CD4-positive, CD25-positive, alpha-beta regulatory T cell (primary cell): ENCODE data around the gene BRAP. TPM values are rescaled to one million over a fixed set of nuclear protein-coding genes. Genes with fewer than 3 reads are reported as not detected.
A peak's percentile ranks its signal among the peaks of the same experiment; 100 is the strongest.
"Not testable (repeated sequence)": the region's sequence is repeated elsewhere in the genome, so short reads cannot be mapped to it uniquely, and the experiment has no call there.

Experiments
- ATAC-seq, 2 donors: fragments of 150-1000 bp; cut with Tn5 transposase; one replicate each; pipeline ENCODE4 v1.10.0; 2021; ENCODE audit warnings: low read depth in 2 of 2, moderate number of reproducible peaks in 2 of 2, moderate library complexity in 1 of 2
- DNase-seq, 3 donors: peaks; one replicate each; pipeline versions ENCODE4 v3.0.0 to v3.0.0-alpha.2; 2012 to 2022; ENCODE audit warnings: mixed read lengths in 1 of 3
- H3K27ac ChIP-seq: one replicate; pipeline ENCODE4 v1.7.0; 2013; ENCODE audit warnings: mild to moderate bottlenecking, low read length; ENCODE audit not compliant: insufficient read depth, poor library complexity, severe bottlenecking
- H3K27me3 ChIP-seq: one replicate; pipeline ENCODE4 v1.7.0; 2013; ENCODE audit warnings: low read length; ENCODE audit not compliant: control insufficient read depth, insufficient read depth
- H3K36me3 ChIP-seq: one replicate; pipeline ENCODE4 v1.7.0; 2013; ENCODE audit warnings: mild to moderate bottlenecking, low read length, moderate library complexity; ENCODE audit not compliant: control insufficient read depth, insufficient read depth
- H3K4me1 ChIP-seq: 2 replicates; pipeline ENCODE4 v1.7.0; 2013; ENCODE audit warnings: mild to moderate bottlenecking, low read length; ENCODE audit not compliant: insufficient read depth, control insufficient read depth, poor library complexity, severe bottlenecking
- H3K4me3 ChIP-seq: one replicate; pipeline ENCODE4 v1.7.0; 2013; ENCODE audit warnings: low read depth, mild to moderate bottlenecking, low read length, moderate library complexity
- H3K9me3 ChIP-seq, 2 experiments: 1 replicate in 1 of 2; 2 replicates in 1 of 2; pipeline ENCODE4 v1.7.0; 2013; ENCODE audit warnings: low read length in 2 of 2, mild to moderate bottlenecking in 1 of 2, moderate library complexity in 1 of 2; ENCODE audit not compliant: control insufficient read depth in 2 of 2
- H3K27ac Mint-ChIP-seq, 3 donors: one replicate each; pipeline ENCODE4 v1.8.0; 2020 to 2022; ENCODE audit warnings: mild to moderate bottlenecking in 3 of 3, mixed read lengths in 3 of 3, moderate library complexity in 2 of 3
- H3K27me3 Mint-ChIP-seq: one replicate; pipeline ENCODE4 v1.8.0; 2022; ENCODE audit warnings: mild to moderate bottlenecking, mixed read lengths
- H3K36me3 Mint-ChIP-seq: one replicate; pipeline ENCODE4 v1.8.0; 2020; ENCODE audit warnings: mixed read lengths
- H3K4me1 Mint-ChIP-seq, 4 donors: one replicate each; pipeline ENCODE4 v1.8.0; 2020 to 2022; ENCODE audit warnings: mixed read lengths in 4 of 4, mild to moderate bottlenecking in 1 of 4
- H3K4me3 Mint-ChIP-seq, 4 donors: one replicate each; pipeline ENCODE4 v1.8.0; 2020 to 2022; ENCODE audit warnings: mild to moderate bottlenecking in 4 of 4, mixed read lengths in 4 of 4, moderate library complexity in 3 of 4
- H3K9me3 Mint-ChIP-seq, 7 donors: one replicate each; pipeline ENCODE4 v1.8.0; 2020 to 2022; ENCODE audit warnings: mixed read lengths in 7 of 7, mild to moderate bottlenecking in 3 of 7, moderate library complexity in 2 of 7
- polyA plus RNA-seq, 4 donors: library from polyadenylated mRNA; unstranded; fragments of 300-500 nt; fragmentation: Illumina TruSeq; gene quantifications; one replicate each; pipeline ENCODE4 v1.2.3, GENCODE V29; 2021
- total RNA-seq: library from RNA; stranded (reverse); gene quantifications from one replicate; pipeline ENCODE4 v1.2.3, GENCODE V29; 2022

BRAP gene
- total and polyA plus RNA-seq, 5 donors from 2014 or later, result 21.2 to 26.1 (median 25.3) TPM

- no peak overlapping the region for H3K27ac Mint-ChIP-seq
- ATAC-seq (no peak), DNase-seq (no peak)
- H3K36me3 Mint-ChIP-seq, result peaks cover 16% of the 10 kb centered on the region
- Histone ChIP-seq H3K36me3 (peaks cover 2% of the 10 kb centered on the region), H3K27me3 (no peaks in the 10 kb centered on the region), H3K27ac (no peak overlapping the region), H3K9me3 (no peaks in the 10 kb centered on the region), H3K4me3 (no peak overlapping the region), H3K4me1 (peaks cover 31% of the 10 kb centered on the region)
- peaks cover 22 to 44% (median 33%) of the 10 kb centered on the region in 4 donors for H3K4me1 Mint-ChIP-seq
- peaks cover 5% of the 10 kb centered on the region for H3K27me3 Mint-ChIP-seq
- H3K9me3 Mint-ChIP-seq, result peaks cover 0 to 2% (median 0%) of the 10 kb centered on the region in 7 donors
- peak overlapping the region in 3 of 4 donors; percentile 31 to 88 (median 85) for H3K4me3 Mint-ChIP-seq
Observed at GRCh38 chr12:111687952-111688351, 2.2 kb upstream of the BRAP start.

GRCh38 chr12:111687255-111687654 is 1.5 kb upstream of the BRAP start:
- peak overlapping the region; percentile 76 to 98 (median 92) for H3K4me3 Mint-ChIP-seq
- H3K27ac Mint-ChIP-seq, result peak overlapping the region; percentile 68 to 99 (median 69)
- Histone ChIP-seq H3K4me1 (peaks cover 31% of the 10 kb centered on the region), H3K36me3 (peaks cover 5% of the 10 kb centered on the region), H3K9me3 (no peaks in the 10 kb centered on the region), H3K27me3 (no peaks in the 10 kb centered on the region), H3K4me3 (no peak overlapping the region), H3K27ac (no peak overlapping the region)
- H3K4me1 Mint-ChIP-seq, result peaks cover 24 to 44% (median 32%) of the 10 kb centered on the region in 4 donors
- peaks cover 0 to 2% (median 0%) of the 10 kb centered on the region in 7 donors for H3K9me3 Mint-ChIP-seq
- H3K27me3 Mint-ChIP-seq, result peaks cover 5% of the 10 kb centered on the region
- DNase-seq (peak in 1 of 3 donors; percentile 33), ATAC-seq (no peak)
- H3K36me3 Mint-ChIP-seq, result peaks cover 17% of the 10 kb centered on the region

GRCh38 chr12:111686574-111687105 is 884 bp upstream of the BRAP start:
- Histone ChIP-seq H3K36me3 (peaks cover 11% of the 10 kb centered on the region), H3K27ac (peak overlapping the region; percentile 85), H3K9me3 (no peaks in the 10 kb centered on the region), H3K27me3 (no peaks in the 10 kb centered on the region), H3K4me1 (peaks cover 31% of the 10 kb centered on the region), H3K4me3 (peak overlapping the region; percentile 91)
- Mint-ChIP-seq H3K4me3 (peak overlapping the region; percentile 88 to 98 (median 97)), H3K27ac (peak overlapping the region; percentile 92 to 99 (median 93)), H3K4me1 (peaks cover 25 to 48% (median 34%) of the 10 kb centered on the region in 4 donors), H3K36me3 (peaks cover 20% of the 10 kb centered on the region), H3K9me3 (peaks cover 0 to 2% (median 0%) of the 10 kb centered on the region in 7 donors), H3K27me3 (peaks cover 5% of the 10 kb centered on the region)
- ATAC-seq (no peak), DNase-seq (peak in 1 of 3 donors; percentile 14)

- Histone ChIP-seq H3K27me3 (no peaks in the 10 kb centered on the region), H3K9me3 (no peaks in the 10 kb centered on the region), H3K4me1 (peaks cover 31% of the 10 kb centered on the region), H3K4me3 (peak overlapping the region; percentile 91), H3K36me3 (peaks cover 24% of the 10 kb centered on the region), H3K27ac (peak overlapping the region; percentile 85)
- Mint-ChIP-seq H3K4me1 (peaks cover 25 to 48% (median 37%) of the 10 kb centered on the region in 4 donors), H3K27me3 (peaks cover 5% of the 10 kb centered on the region), H3K27ac (peak overlapping the region; percentile 96 to 99 (median 97)), H3K9me3 (peaks cover 0 to 2% (median 0%) of the 10 kb centered on the region in 7 donors), H3K36me3 (peaks cover 20% of the 10 kb centered on the region), H3K4me3 (peak overlapping the region; percentile 88 to 98 (median 96))
- ATAC-seq, result no peak
- peak in 1 of 3 donors; percentile 31 for DNase-seq
Observed at GRCh38 chr12:111685322-111685810, 390 bp downstream of the BRAP start.

- H3K27me3 ChIP-seq, H3K9me3 Mint-ChIP-seq, ATAC-seq, H3K9me3 ChIP-seq, H3K27me3 Mint-ChIP-seq: not testable (repeated sequence)
- peak overlapping the region; percentile 88 to 98 (median 96) for H3K4me3 Mint-ChIP-seq
- H3K36me3 ChIP-seq, result peaks cover 30% of the 10 kb centered on the region
- H3K36me3 Mint-ChIP-seq, result peaks cover 20% of the 10 kb centered on the region
- H3K27ac ChIP-seq, result peak overlapping the region; percentile 85
- peaks cover 25 to 48% (median 37%) of the 10 kb centered on the region in 4 donors for H3K4me1 Mint-ChIP-seq
- H3K4me1 ChIP-seq, result peaks cover 31% of the 10 kb centered on the region
- peak in 1 of 3 donors; percentile 6 for DNase-seq
- peak overlapping the region; percentile 89 to 99 (median 97) for H3K27ac Mint-ChIP-seq
- peak overlapping the region; percentile 91 for H3K4me3 ChIP-seq
Observed at GRCh38 chr12:111684485-111685198, 1.1 kb downstream of the BRAP start.

GRCh38 chr12:111677186-111677585 is 8.6 kb downstream of the BRAP start:
- Mint-ChIP-seq H3K36me3 (peaks cover 43% of the 10 kb centered on the region), H3K4me3 (no peak overlapping the region), H3K9me3 (no peaks in the 10 kb centered on the region), H3K27ac (peak overlapping the region in 1 of 3 donors; percentile 49), H3K4me1 (peaks cover 3 to 6% (median 6%) of the 10 kb centered on the region in 4 donors), H3K27me3 (no peaks in the 10 kb centered on the region)
- no peak for ATAC-seq
- Histone ChIP-seq H3K27ac (no peak overlapping the region), H3K4me3 (no peak overlapping the region), H3K27me3 (no peaks in the 10 kb centered on the region), H3K4me1 (no peaks in the 10 kb centered on the region), H3K36me3 (peaks cover 90% of the 10 kb centered on the region), H3K9me3 (no peaks in the 10 kb centered on the region)
- DNase-seq, result no peak

- H3K36me3 ChIP-seq, result peaks cover 86% of the 10 kb centered on the region
- H3K27ac Mint-ChIP-seq, result no peak overlapping the region
- DNase-seq, result no peak
Observed at GRCh38 chr12:111673503-111673902, 12.3 kb downstream of the BRAP start.

More at GRCh38 chr12:111673503-111673902, 12.3 kb downstream of the BRAP start:
- no peak overlapping the region for H3K27ac ChIP-seq
- H3K4me3 ChIP-seq, result no peak overlapping the region
- H3K27me3 ChIP-seq, result no peaks in the 10 kb centered on the region
- Mint-ChIP-seq H3K9me3 (no peaks in the 10 kb centered on the region), H3K27me3 (no peaks in the 10 kb centered on the region), H3K4me3 (no peak overlapping the region), H3K36me3 (peaks cover 33% of the 10 kb centered on the region), H3K4me1 (peaks cover 0 to 7% (median 6%) of the 10 kb centered on the region in 4 donors)
- H3K9me3 ChIP-seq, result no peaks in the 10 kb centered on the region
- no peaks in the 10 kb centered on the region for H3K4me1 ChIP-seq
- no peak for ATAC-seq
